Hepatocyte (in vitro differentiated cells): Measurements from ENCODE around the gene DYSF.

Experiments used
- EZH2phosphoT487 ChIP-seq: fragments of 200-600 bp; sonication (generic); IDR thresholded peaks from one replicate; pipeline ENCODE4 v1.6.1; 2018; ENCODE audit warnings: antibody characterized with exemption, mild to moderate bottlenecking, low read depth, moderate library complexity; ENCODE audit not compliant: unreplicated experiment, severe bottlenecking
- TF ChIP-seq, protein P1 (sequence below): fragments of 200-600 bp; sonication (generic); IDR thresholded peaks from 2 replicates; pipeline ENCODE4 v1.5.1; 2016; ENCODE audit warnings: antibody characterized with exemption, mild to moderate bottlenecking; ENCODE audit not compliant: poor library complexity

DNA sequence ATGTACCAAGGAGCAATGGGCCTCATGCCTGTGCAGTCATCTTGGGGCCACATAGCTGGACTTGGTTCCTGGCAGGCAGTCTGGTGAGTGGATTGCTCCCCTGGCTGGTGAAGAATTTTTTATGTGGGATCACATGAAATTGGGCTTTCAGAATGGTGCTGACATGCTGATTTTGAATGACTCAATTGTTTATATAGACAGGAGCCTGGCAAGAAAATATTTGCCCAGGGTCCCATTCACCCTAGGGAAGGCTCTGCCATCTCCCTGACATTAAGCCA lies 266.9 kb downstream of the DYSF start:
- no peak for TF ChIP-seq EZH2phosphoT487
- TF ChIP-seq, protein P1, sequence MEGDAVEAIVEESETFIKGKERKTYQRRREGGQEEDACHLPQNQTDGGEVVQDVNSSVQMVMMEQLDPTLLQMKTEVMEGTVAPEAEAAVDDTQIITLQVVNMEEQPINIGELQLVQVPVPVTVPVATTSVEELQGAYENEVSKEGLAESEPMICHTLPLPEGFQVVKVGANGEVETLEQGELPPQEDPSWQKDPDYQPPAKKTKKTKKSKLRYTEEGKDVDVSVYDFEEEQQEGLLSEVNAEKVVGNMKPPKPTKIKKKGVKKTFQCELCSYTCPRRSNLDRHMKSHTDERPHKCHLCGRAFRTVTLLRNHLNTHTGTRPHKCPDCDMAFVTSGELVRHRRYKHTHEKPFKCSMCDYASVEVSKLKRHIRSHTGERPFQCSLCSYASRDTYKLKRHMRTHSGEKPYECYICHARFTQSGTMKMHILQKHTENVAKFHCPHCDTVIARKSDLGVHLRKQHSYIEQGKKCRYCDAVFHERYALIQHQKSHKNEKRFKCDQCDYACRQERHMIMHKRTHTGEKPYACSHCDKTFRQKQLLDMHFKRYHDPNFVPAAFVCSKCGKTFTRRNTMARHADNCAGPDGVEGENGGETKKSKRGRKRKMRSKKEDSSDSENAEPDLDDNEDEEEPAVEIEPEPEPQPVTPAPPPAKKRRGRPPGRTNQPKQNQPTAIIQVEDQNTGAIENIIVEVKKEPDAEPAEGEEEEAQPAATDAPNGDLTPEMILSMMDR: no peak
